OCI-LY3 (cell line): ENCODE data around the gene GEMIN8.

ENCODE experiments used
- EZH2phosphoT487 ChIP-seq: fragments of 200-600 bp; shearing (Covaris generic); IDR thresholded peaks from 2 replicates; pipeline ENCODE4 v1.6.1; 2018; ENCODE audit warnings: antibody characterized with exemption, mixed run types, low read depth
- TF ChIP-seq, protein P1 (sequence below): fragments of 200-600, 300-600 bp; sonication (generic); IDR thresholded peaks from 2 replicates; pipeline ENCODE4 v1.5.1; 2014; ENCODE audit warnings: antibody characterized with exemption, low read length, low read depth

DNA sequence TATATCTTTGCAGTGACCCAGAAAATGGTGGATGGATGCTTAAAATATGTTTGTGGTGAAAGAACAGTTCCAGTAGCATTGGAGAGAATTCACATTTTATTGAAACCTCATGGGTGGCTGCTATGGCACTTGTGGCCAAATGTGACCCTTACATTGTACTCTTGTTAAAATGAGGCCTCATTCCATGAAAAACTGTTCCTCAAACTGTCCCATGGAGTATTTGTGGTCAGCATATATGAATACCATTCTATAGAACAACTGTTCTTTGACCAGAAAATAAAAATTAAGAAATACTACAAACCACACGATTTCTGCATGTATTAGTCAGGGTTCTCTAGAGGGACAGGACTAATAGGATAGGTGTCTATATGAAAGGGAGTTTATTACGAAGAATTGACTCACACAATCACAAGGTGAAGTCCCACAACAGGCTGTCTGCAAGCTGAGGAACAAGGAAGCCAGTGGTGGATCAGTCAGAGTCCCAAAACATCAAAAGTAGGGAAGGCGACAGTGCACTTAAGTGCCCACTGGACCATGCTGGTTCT is 35.1 kb downstream of the GEMIN8 start:
- TF ChIP-seq, protein P1, sequence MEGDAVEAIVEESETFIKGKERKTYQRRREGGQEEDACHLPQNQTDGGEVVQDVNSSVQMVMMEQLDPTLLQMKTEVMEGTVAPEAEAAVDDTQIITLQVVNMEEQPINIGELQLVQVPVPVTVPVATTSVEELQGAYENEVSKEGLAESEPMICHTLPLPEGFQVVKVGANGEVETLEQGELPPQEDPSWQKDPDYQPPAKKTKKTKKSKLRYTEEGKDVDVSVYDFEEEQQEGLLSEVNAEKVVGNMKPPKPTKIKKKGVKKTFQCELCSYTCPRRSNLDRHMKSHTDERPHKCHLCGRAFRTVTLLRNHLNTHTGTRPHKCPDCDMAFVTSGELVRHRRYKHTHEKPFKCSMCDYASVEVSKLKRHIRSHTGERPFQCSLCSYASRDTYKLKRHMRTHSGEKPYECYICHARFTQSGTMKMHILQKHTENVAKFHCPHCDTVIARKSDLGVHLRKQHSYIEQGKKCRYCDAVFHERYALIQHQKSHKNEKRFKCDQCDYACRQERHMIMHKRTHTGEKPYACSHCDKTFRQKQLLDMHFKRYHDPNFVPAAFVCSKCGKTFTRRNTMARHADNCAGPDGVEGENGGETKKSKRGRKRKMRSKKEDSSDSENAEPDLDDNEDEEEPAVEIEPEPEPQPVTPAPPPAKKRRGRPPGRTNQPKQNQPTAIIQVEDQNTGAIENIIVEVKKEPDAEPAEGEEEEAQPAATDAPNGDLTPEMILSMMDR: no peak
- TF ChIP-seq EZH2phosphoT487: no peak
